ENCODE measurements around the gene NOL6. TPM values are rescaled to one million over a fixed set of nuclear protein-coding genes. Genes with fewer than 3 reads are reported as not detected.

Gene NOL6
- total and polyA plus RNA-seq, 9 of the 15 experiments (the other 6 are each of a cell fraction or from before 2014, with no cell fraction given) = 7.7 to 58.9 (median 27.0) TPM

DNA sequence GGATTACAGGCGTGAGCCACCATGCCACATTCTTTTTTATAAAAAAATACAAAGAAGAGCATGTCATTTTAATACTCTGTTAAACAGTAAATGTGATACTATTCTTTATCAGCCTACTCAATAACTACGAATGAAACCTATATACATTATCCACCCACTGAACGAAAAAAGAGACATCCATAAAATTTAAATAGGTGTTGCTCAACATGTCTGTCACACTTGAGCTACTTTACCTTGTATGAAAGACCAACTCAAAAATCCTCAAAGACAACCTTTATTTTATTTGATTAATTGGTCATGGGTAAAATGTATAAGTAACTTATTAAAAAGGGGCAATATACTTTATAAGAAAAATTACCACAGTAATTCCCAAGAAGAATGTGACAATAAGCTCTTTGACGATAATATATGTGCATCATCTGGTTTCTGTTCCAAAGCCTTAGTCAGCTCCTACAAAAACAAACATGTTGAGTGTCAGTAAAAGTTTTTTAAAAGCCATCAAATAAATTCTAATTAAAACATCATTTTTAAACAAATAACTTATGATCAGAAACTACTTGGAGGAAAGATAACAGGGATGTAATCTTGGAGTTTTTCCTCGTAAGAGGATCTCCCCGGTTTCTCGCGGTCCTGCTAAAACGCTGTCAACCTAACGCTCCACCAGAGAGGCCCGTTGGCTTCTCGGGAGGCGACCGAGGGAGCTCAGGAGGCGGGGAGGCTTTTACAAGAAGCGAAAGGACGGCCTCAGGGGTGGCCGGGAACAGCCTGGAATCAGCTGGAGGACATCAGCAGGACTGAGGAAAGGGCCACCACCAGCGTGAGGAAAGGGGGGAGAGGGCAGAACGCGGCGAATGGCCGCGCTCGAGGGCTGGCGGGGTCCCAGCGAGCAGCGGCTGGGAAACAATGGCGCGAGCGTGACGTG lies 36.8 kb upstream of the NOL6 start (continued):
- TF ChIP-seq, protein P1, sequence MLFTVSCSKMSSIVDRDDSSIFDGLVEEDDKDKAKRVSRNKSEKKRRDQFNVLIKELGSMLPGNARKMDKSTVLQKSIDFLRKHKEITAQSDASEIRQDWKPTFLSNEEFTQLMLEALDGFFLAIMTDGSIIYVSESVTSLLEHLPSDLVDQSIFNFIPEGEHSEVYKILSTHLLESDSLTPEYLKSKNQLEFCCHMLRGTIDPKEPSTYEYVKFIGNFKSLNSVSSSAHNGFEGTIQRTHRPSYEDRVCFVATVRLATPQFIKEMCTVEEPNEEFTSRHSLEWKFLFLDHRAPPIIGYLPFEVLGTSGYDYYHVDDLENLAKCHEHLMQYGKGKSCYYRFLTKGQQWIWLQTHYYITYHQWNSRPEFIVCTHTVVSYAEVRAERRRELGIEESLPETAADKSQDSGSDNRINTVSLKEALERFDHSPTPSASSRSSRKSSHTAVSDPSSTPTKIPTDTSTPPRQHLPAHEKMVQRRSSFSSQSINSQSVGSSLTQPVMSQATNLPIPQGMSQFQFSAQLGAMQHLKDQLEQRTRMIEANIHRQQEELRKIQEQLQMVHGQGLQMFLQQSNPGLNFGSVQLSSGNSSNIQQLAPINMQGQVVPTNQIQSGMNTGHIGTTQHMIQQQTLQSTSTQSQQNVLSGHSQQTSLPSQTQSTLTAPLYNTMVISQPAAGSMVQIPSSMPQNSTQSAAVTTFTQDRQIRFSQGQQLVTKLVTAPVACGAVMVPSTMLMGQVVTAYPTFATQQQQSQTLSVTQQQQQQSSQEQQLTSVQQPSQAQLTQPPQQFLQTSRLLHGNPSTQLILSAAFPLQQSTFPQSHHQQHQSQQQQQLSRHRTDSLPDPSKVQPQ (CRISPR knock-in tag; IDR thresholded peaks at IDR 0.05; ENCODE audit: borderline replicate concordance) = no peak
- TF ChIP-seq TBP (optimal IDR thresholded peaks at IDR 0.05; ENCODE audit: low read depth, low read length) (peak; percentile 58), ZNF217 (CRISPR knock-in tag; IDR thresholded peaks at IDR 0.05) (no peak), CEBPB (tag; IDR thresholded peaks at IDR 0.05) (peak; percentile 68), KDM2B (CRISPR knock-in tag; IDR thresholded peaks at IDR 0.05) (no peak), EWSR1 (IDR thresholded peaks at IDR 0.05; ENCODE audit: borderline replicate concordance, low read depth, partially characterized antibody) (no peak), CTBP1 (IDR thresholded peaks at IDR 0.05; ENCODE audit: borderline replicate concordance) (no peak), BMI1 (IDR thresholded peaks at IDR 0.05; ENCODE audit: low read length) (no peak), ZFPM2 (CRISPR knock-in tag; IDR thresholded peaks at IDR 0.05) (no peak), ZBTB17 (CRISPR knock-in tag; IDR thresholded peaks at IDR 0.05) (no peak), GTF2A2 (tag; IDR thresholded peaks at IDR 0.05) (peak; percentile 51; the same call in 1 of the 2 replicates), SMAD3 (CRISPR knock-in tag; conservative IDR thresholded peaks at IDR 0.05) (peak; percentile 66; the same call in 1 of the 2 replicates), TEAD2 (tag; IDR thresholded peaks at IDR 0.05) (no peak), ILF3 (IDR thresholded peaks at IDR 0.05; ENCODE audit: borderline replicate concordance) (no peak), EHMT2 (IDR thresholded peaks at IDR 0.05) (no peak), ATF7 (IDR thresholded peaks at IDR 0.05) (peak; percentile 11; the same call in 1 of the 2 replicates), U2AF2 (optimal IDR thresholded peaks at IDR 0.05; ENCODE audit: low read depth, low read length) (no peak), FOXP1 (CRISPR knock-in tag; IDR thresholded peaks at IDR 0.05) (no peak), MCM3 (IDR thresholded peaks at IDR 0.05) (no peak)
- TF ChIP-seq, protein P2, sequence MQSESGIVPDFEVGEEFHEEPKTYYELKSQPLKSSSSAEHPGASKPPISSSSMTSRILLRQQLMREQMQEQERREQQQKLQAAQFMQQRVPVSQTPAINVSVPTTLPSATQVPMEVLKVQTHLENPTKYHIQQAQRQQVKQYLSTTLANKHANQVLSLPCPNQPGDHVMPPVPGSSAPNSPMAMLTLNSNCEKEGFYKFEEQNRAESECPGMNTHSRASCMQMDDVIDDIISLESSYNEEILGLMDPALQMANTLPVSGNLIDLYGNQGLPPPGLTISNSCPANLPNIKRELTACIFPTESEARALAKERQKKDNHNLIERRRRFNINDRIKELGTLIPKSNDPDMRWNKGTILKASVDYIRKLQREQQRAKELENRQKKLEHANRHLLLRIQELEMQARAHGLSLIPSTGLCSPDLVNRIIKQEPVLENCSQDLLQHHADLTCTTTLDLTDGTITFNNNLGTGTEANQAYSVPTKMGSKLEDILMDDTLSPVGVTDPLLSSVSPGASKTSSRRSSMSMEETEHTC (IDR thresholded peaks at IDR 0.05) = no peak
- TF ChIP-seq, protein P3, sequence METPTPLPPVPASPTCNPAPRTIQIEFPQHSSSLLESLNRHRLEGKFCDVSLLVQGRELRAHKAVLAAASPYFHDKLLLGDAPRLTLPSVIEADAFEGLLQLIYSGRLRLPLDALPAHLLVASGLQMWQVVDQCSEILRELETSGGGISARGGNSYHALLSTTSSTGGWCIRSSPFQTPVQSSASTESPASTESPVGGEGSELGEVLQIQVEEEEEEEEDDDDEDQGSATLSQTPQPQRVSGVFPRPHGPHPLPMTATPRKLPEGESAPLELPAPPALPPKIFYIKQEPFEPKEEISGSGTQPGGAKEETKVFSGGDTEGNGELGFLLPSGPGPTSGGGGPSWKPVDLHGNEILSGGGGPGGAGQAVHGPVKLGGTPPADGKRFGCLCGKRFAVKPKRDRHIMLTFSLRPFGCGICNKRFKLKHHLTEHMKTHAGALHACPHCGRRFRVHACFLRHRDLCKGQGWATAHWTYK (CRISPR knock-in tag; IDR thresholded peaks at IDR 0.05) = no peak
- TF ChIP-seq, protein P4, sequence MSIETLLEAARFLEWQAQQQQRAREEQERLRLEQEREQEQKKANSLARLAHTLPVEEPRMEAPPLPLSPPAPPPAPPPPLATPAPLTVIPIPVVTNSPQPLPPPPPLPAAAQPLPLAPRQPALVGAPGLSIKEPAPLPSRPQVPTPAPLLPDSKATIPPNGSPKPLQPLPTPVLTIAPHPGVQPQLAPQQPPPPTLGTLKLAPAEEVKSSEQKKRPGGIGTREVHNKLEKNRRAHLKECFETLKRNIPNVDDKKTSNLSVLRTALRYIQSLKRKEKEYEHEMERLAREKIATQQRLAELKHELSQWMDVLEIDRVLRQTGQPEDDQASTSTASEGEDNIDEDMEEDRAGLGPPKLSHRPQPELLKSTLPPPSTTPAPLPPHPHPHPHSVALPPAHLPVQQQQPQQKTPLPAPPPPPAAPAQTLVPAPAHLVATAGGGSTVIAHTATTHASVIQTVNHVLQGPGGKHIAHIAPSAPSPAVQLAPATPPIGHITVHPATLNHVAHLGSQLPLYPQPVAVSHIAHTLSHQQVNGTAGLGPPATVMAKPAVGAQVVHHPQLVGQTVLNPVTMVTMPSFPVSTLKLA (conservative IDR thresholded peaks at IDR 0.05) = peak in 1 of 2 experiments; percentile 36; a peak in 2 of 4 replicates
